ENCODE results near the gene THAP4. TPM values are rescaled to one million over a fixed set of nuclear protein-coding genes. Genes with fewer than 3 reads are reported as not detected.

THAP4 gene
- total RNA-seq, 1 donor from 2014 or later, result 43.3 TPM

DNA sequence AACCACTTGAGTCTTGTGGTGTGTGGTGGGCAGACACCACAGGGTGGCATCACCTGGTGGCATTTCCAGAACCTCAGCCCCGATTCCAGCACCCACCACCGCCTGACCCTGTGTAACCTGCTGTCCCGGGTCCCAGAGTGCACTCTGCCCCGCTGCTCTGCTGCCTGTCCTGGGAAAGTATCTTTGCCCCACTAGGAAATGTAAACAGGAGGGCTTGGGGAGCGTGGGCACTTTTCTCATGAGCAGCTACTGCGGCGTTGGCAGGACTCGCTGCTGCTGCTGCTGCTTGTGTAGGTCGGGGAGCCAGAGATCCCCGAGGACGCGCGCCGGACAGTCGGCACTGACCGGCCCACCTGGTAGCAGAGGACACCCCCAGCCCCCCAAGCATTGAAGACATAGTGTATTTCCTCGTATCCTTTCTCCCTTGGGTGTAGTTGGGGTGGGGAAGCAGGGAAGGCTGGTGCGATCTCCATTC is 36.3 kb upstream of the THAP4 start:
- no peak for DNase-seq (ENCODE audit: low read depth)
- peaks cover 4% of the 10 kb centered on the region for H3K36me3 ChIP-seq (ENCODE audit: control insufficient read depth, insufficient read depth, low read length)

DNA sequence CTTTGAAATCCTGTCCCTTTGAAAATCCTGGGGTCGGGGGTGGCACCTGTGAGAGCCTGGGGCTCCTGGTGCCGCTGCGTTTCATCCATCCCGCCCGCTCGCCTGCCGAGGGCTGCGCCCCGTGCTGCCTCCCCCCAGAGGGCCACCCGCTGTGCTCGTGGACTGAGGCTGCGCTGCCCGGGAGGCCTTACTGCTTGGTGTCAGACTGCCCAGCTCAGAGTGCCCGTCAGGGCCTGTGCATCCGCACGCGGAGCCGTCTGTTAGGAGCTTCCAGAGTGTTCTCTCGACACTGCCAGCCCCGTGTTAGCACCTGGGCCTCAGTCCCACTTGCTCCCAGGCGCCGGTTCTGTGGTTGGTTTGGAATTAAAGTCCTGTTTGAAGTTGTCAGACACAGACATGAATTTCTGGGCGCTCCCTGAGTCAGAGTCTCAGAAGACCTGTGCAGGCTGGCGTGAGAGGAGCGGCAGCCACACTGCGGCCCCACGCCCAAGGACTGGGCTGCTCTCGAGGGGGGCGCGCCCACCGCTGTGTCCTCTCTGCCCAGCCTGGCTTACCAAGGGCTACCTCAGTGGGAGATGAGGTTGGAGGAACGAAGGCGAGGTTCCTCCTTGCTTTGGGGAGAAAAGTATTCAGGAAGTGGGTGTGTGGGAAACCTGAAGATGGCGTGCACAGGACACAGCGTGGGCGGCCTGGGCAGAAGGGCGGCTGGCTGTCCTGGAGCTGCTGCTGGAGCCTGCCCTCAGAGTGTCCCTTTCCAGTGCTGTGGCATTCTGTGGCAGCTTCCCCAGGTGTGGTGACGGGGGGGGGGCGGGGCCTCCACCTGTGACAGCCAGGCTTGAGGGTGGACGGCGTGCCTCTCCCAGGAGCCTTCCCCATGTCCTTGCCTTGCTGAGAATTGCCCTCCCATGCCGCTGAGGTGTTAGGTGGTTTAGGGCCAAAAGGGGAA is 35.6 kb upstream of the THAP4 start:
- TF ChIP-seq, protein P1, sequence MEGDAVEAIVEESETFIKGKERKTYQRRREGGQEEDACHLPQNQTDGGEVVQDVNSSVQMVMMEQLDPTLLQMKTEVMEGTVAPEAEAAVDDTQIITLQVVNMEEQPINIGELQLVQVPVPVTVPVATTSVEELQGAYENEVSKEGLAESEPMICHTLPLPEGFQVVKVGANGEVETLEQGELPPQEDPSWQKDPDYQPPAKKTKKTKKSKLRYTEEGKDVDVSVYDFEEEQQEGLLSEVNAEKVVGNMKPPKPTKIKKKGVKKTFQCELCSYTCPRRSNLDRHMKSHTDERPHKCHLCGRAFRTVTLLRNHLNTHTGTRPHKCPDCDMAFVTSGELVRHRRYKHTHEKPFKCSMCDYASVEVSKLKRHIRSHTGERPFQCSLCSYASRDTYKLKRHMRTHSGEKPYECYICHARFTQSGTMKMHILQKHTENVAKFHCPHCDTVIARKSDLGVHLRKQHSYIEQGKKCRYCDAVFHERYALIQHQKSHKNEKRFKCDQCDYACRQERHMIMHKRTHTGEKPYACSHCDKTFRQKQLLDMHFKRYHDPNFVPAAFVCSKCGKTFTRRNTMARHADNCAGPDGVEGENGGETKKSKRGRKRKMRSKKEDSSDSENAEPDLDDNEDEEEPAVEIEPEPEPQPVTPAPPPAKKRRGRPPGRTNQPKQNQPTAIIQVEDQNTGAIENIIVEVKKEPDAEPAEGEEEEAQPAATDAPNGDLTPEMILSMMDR (IDR thresholded peaks at IDR 0.05; ENCODE audit: insufficient read depth, low read length, poor library complexity, severe bottlenecking), result no peak

More for the DNA sequence above, 36.3 kb upstream of the THAP4 start:
- TF ChIP-seq, protein P1 (IDR thresholded peaks at IDR 0.05; ENCODE audit: insufficient read depth, low read length, poor library complexity, severe bottlenecking), result no peak
- no peak overlapping the region for H3K4me3 ChIP-seq (ENCODE audit: low read depth, low read length)
- H3K27me3 ChIP-seq (ENCODE audit: control insufficient read depth, insufficient read depth, low read length), result no peaks in the 10 kb centered on the region

DNA sequence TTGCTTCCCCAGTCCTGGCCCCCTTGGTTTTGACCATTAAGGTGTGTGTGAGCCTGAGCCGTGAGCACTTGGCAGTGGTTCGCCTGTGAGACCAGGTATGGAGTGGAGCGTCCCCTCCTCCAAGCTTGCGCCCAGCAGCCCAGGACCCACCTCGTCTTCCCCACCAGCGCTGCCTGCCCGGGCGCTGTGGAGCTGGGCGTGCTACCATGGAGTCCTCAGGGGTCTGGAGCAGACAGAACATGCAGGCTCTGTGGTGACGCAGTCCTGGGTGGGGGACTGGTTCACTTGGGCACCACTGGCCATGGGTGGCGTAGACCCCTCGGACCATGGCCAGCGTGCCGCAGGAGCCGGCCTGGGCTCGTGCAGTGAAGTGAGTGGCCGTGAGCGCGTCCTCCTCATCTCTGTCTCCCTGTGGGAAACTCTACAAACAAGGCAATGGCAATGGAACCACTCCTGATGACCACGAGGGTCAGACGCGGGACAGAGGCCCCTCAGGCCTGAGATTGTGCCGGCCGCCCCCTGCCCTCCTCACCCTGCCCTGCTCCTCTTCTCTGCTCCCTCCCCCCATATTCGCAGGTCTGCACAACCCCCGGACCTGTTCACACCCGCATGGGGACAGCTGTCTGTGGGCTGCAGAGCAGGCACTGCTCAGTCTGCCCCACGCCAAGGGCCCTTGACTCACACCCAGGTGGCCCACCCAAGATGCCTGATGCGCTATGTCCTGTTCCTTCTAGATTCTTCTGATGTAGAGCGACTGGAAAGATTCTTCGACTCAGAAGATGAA is 34.7 kb upstream of the THAP4 start:
- Histone ChIP-seq H3K36me3 (ENCODE audit: control insufficient read depth, insufficient read depth, low read length) (peaks cover 2% of the 10 kb centered on the region), H3K4me3 (ENCODE audit: low read depth, low read length) (no peak overlapping the region), H3K27me3 (ENCODE audit: control insufficient read depth, insufficient read depth, low read length) (no peaks in the 10 kb centered on the region)
- TF ChIP-seq, protein P1 (IDR thresholded peaks at IDR 0.05; ENCODE audit: insufficient read depth, low read length, poor library complexity, severe bottlenecking), result no peak
- no peak for DNase-seq (ENCODE audit: low read depth)

More for the DNA sequence above, 35.6 kb upstream of the THAP4 start:
- Histone ChIP-seq H3K27me3 (ENCODE audit: control insufficient read depth, insufficient read depth, low read length) (no peaks in the 10 kb centered on the region), H3K36me3 (ENCODE audit: control insufficient read depth, insufficient read depth, low read length) (peaks cover 4% of the 10 kb centered on the region), H3K4me3 (ENCODE audit: low read depth, low read length) (no peak overlapping the region)
- DNase-seq (ENCODE audit: low read depth), result no peak

DNA sequence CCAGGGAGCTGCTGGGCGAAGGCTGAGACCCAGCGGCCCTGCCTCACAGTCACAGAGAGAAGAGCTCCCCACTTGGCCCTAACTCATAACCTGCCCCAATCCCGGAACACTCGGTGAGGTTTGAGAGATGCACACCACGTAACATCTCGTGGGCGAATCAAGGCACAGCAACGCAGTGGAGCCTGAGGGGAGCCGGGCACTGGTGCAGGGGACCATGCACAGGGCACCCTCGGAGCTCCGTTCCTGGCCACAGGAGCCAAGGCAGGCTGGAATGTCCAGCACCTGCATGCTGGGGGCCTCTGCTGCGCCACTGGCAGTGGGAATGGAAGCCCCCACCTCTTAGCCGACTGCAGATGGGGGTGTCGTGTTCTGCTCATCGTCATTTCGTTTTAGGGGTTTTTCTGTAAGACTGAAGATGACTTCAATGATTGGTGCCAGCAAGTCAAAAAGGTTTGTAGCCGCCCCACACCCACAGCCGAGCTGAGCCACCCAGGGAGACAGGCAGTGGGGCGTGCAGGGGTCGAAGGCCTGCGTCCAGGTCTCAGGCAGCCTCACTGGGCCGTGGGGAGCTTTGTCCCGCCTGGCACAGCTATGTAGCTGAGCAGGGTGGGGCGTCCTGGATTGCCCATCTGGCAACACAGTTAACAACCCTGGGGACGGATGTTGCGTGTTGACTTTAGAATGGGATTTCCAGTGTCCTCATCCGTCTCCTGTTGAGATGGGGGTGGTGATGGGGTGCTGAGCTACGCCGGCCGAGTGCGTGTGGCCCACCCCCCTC is 33.6 kb upstream of the THAP4 start:
- Histone ChIP-seq H3K27me3 (ENCODE audit: control insufficient read depth, insufficient read depth, low read length) (no peaks in the 10 kb centered on the region), H3K36me3 (ENCODE audit: control insufficient read depth, insufficient read depth, low read length) (peaks cover 2% of the 10 kb centered on the region), H3K4me3 (ENCODE audit: low read depth, low read length) (no peak overlapping the region)
- no peak for DNase-seq (ENCODE audit: low read depth)
- TF ChIP-seq, protein P1 (IDR thresholded peaks at IDR 0.05; ENCODE audit: insufficient read depth, low read length, poor library complexity, severe bottlenecking), result no peak

DNA sequence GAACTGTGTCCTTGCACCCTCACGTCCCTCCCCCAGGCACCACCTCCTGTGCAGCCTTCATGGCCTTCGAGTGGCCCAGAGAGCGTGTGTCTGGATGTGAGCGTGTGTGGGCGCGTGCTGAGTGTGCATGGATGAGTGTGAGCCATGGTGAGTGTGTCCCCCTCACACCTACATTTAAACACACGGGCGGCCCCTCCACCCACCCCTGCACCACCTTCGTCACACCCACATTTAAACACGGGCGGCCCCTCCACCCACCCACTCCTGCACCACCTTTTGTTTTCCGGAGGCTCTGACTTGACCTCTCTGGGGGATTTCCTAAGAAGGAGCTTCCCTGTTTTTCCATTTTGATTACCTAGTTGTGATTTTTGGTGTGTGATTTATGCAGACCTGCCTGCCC is 31.9 kb upstream of the THAP4 start:
- no peaks in the 10 kb centered on the region for H3K27me3 ChIP-seq (ENCODE audit: control insufficient read depth, insufficient read depth, low read length)

More for the DNA sequence above, 31.9 kb upstream of the THAP4 start:
- Histone ChIP-seq H3K36me3 (ENCODE audit: control insufficient read depth, insufficient read depth, low read length) (peaks cover 2% of the 10 kb centered on the region), H3K4me3 (ENCODE audit: low read depth, low read length) (no peak overlapping the region)
- DNase-seq (ENCODE audit: low read depth), result no peak
- TF ChIP-seq, protein P1 (IDR thresholded peaks at IDR 0.05; ENCODE audit: insufficient read depth, low read length, poor library complexity, severe bottlenecking), result no peak

All from kidney epithelial cell (primary cell).